Measurements from ENCODE around the gene GPRC5D.

GPRC5D gene

DNA sequence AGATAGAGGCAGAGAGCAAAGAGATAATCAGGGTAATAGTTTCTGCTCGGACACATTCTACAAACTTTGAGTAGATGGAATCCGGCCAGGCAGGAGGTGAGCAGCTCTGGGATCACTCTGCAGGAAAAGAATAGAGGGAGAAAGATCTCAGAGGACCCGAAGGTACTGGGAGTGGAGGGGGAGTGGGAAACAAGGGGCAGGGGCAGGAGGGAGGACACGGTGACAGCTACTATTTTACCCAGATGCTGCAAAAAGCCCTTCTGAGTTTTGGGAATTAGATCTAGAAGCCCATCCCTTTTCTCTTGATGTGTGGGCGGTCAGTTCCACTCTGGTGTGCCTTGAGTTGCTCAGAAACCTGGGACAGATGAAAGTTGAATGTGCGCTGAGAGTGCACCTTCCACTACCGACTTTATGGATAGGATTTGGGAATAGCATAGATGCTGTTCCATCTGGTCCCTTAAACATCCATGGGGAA is 60.1 kb downstream of the GPRC5D start:
- FAIRE-seq, result no peak
- TF ChIP-seq SPI1 (IDR thresholded peaks at IDR 0.05; ENCODE audit: low read depth, low read length) (no peak), PAX5 (IDR thresholded peaks at IDR 0.05; ENCODE audit: insufficient read depth, low read length, severe bottlenecking) (no peak), POLR2AphosphoS5 (IDR thresholded peaks at IDR 0.05; ENCODE audit: low read depth, low read length) (no peak), POLR2A (IDR thresholded peaks at IDR 0.05; ENCODE audit: low read depth, low read length) (no peak), POU2F2 (IDR thresholded peaks at IDR 0.05; ENCODE audit: low read depth, low read length) (no peak), TAF1 (IDR thresholded peaks at IDR 0.05; ENCODE audit: low read depth, low read length) (no peak)
- DNase-seq (ENCODE audit: insufficient read length, low spot score), result no peak

DNA sequence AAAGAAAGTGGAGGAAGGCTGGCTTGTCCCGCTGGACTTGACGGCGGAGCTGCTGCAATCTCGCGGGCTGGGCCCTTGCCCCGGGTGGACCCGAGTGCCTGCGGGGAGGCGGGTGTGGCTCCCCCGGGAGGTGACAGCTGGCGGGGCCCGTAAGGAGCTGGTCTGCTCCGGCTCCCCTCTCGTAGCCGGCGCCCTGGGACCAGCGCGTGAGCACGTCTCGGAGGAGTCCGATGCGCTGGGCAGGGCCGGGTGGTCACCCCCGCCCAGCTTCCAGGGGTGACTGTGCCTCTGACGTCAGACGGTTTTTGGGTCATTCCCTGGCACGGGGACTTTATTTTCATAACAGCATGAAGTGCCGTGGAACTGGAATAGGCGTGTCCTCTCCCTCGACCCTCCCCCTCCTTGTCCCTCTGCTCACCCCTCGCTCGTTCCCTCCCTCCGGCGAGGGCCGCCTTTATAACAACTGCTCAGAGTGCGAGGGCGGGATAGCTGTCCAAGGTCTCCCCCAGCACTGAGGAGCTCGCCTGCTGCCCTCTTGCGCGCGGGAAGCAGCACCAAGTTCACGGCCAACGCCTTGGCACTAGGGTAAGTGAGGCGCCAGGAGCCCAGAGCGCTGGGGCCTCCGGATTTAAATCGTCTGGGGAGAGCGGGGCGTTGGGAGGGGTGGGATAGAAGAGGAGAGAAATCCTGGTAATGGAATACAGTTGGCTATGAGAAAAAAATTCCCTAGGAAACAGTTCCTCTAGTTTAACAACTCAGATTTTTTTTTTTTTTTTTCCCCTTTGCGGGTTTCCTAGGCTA is 60.7 kb downstream of the GPRC5D start, which contains the start of gene GPRC5A:
Gene GPRC5A (plus strand): TSS at position 483 of the 801 bp plus-strand sequence. CDS start 16,688 bp downstream, outside the sequence.
- FAIRE-seq (no peak), DNase-seq (ENCODE audit: insufficient read length, low spot score) (no peak)
- TF ChIP-seq SPI1 (IDR thresholded peaks at IDR 0.05; ENCODE audit: low read depth, low read length) (no peak), POLR2A (IDR thresholded peaks at IDR 0.05; ENCODE audit: low read depth, low read length) (no peak), POLR2AphosphoS5 (IDR thresholded peaks at IDR 0.05; ENCODE audit: low read depth, low read length) (no peak), PAX5 (IDR thresholded peaks at IDR 0.05; ENCODE audit: insufficient read depth, low read length, severe bottlenecking) (no peak), TAF1 (IDR thresholded peaks at IDR 0.05; ENCODE audit: low read depth, low read length) (no peak), POU2F2 (IDR thresholded peaks at IDR 0.05; ENCODE audit: low read depth, low read length) (no peak)

All from GM12891 (cell line).